K562 (cell line): ENCODE results near the gene GUK1. TPM values are rescaled to one million over a fixed set of nuclear protein-coding genes. Genes with fewer than 3 reads are reported as not detected.

Experiments used
- AFF4 ChIP-seq: sonication (generic); formaldehyde crosslinking; IDR thresholded peaks from 2 replicates; pipeline ENCODE4 v1.8.0; 2023; ENCODE audit warnings: mild to moderate bottlenecking, missing genetic modification reagents
- ARNT ChIP-seq, 2 experiments: fragments of 450-650 bp; IDR thresholded peaks; 2 replicates each; pipeline ENCODE4 v1.6.1; 2016; ENCODE audit warnings: mild to moderate bottlenecking in 1 of 2
- ATF3 ChIP-seq, 2 experiments: fragments of 450-650 bp in 1 of 2; sonication (generic) in 1 of 2; formaldehyde crosslinking in 1 of 2; IDR thresholded peaks in 1 of 2; conservative IDR thresholded peaks in 1 of 2; 2 replicates each; pipeline versions ENCODE4 v1.6.1 to v1.8.1; 2016 to 2023; ENCODE audit warnings: mild to moderate bottlenecking in 2 of 2, moderate library complexity in 2 of 2, inconsistent platforms in 1 of 2, missing genetic modification reagents in 1 of 2
- ETS1 ChIP-seq: conservative IDR thresholded peaks from 2 replicates; pipeline ENCODE4 v1.6.1; 2011; ENCODE audit warnings: low read depth, mild to moderate bottlenecking, low read length; ENCODE audit not compliant: control insufficient read depth
- FOS ChIP-seq: IDR thresholded peaks from 3 replicates; pipeline ENCODE4 v1.6.1; 2011; ENCODE audit not compliant: insufficient read length; ENCODE audit errors: extremely low read depth
- GABPB2 ChIP-seq: fragments of 250-450 bp; sonication (Bioruptor Pico); conservative IDR thresholded peaks from 2 replicates; pipeline ENCODE4 v1.5.1; 2021; ENCODE audit warnings: mild to moderate bottlenecking
- GATAD2B ChIP-seq: fragments of 450-650 bp; IDR thresholded peaks from 2 replicates; pipeline ENCODE4 v1.6.1; 2017; ENCODE audit warnings: mild to moderate bottlenecking, borderline replicate concordance
- LARP7 ChIP-seq: fragments of 450-650 bp; IDR thresholded peaks from 2 replicates; pipeline ENCODE4 v1.6.1; 2016
- MNT ChIP-seq, 2 experiments: fragments of 450-650 bp; conservative IDR thresholded peaks; 2 replicates each; pipeline ENCODE4 v1.6.1; 2017; ENCODE audit warnings: mild to moderate bottlenecking in 2 of 2, moderate library complexity in 2 of 2
- NFYB ChIP-seq: IDR thresholded peaks from 2 replicates; pipeline ENCODE4 v1.6.1; 2011; ENCODE audit warnings: mild to moderate bottlenecking, moderate library complexity; ENCODE audit not compliant: insufficient read length; ENCODE audit errors: extremely low read depth
- PRPF4 ChIP-seq: fragments of 200-400 bp; formaldehyde crosslinking; IDR thresholded peaks from one replicate; pipeline ENCODE4 v1.6.1; 2017; ENCODE audit warnings: low read length, low read depth, mild to moderate bottlenecking; ENCODE audit not compliant: insufficient read depth, poor library complexity, severe bottlenecking
- RBM17 ChIP-seq: fragments of 200-400 bp; formaldehyde crosslinking; IDR thresholded peaks from 2 replicates; pipeline ENCODE4 v1.6.1; 2017; ENCODE audit warnings: low read depth, mild to moderate bottlenecking, low read length, borderline replicate concordance
- SMAD3 ChIP-seq: fragments of 450-650 bp; formaldehyde crosslinking; conservative IDR thresholded peaks from 2 replicates; pipeline ENCODE4 v1.4.0; 2020; ENCODE audit warnings: mild to moderate bottlenecking
- ZBTB2 ChIP-seq: fragments of 450-650 bp; IDR thresholded peaks from 2 replicates; pipeline ENCODE4 v1.6.1; 2016; ENCODE audit warnings: antibody characterized with exemption
- polyA plus RNA-seq, 8 experiments: library from polyadenylated mRNA; depleted of rRNA in 4 of 8; stranded (reverse) in 5 of 8; unstranded in 3 of 8; fragments of >200 nt; fragmentation: Nextera tagmentation in 2 of 8; fragmentation: Illumina TruSeq in 1 of 8; extraction: Ambion mirVana in 2 of 8; extraction: Trizol in 1 of 8; gene quantifications; 2 replicates each; pipeline versions ENCODE4 v1.2.1 to v1.2.3, GENCODE V29; 2011 to 2014; ENCODE audit warnings: inconsistent platforms in 1 of 8, missing spikeins in 1 of 8
- total RNA-seq, 7 experiments: library from RNA; depleted of rRNA in 6 of 7; stranded (reverse); fragments of >200 nt in 6 of 7; fragmentation: Illumina TruSeq in 2 of 7; extraction: Trizol in 2 of 7; gene quantifications; 2 replicates each; pipeline versions ENCODE4 v1.2.1 to v1.2.3, GENCODE V29; 2011 to 2021; ENCODE audit warnings: low replicate concordance in 1 of 7

Gene GUK1
- total and polyA plus RNA-seq, 9 of the 15 experiments (the other 6 are each of a cell fraction or from before 2014, with no cell fraction given), result 7.0 to 331 (median 132) TPM

- TF ChIP-seq GABPB2 (no peak), ZBTB2 (peak; percentile 24; the same call in 1 of the 2 replicates), ARNT (IDR thresholded peaks at IDR 0.05) (peak in 1 of 2 experiments; percentile 40; a peak in 1 of 4 replicates), AFF4 (CRISPR knock-in tag) (no peak; the same call in 1 of the 2 replicates), MNT (conservative IDR thresholded peaks at IDR 0.05) (peak; percentile 82 to 92), LARP7 (0 out of 2 replicates have a peak, but pooled peaks have one; percentile 24), GATAD2B (no peak), PRPF4 (no peak), ATF3 (IDR thresholded peaks at IDR 0.05) (peak; percentile 96), ATF3 (CRISPR knock-in tag; conservative IDR thresholded peaks at IDR 0.05) (peak; percentile 36), ETS1 (peak; percentile 50; the same call in 1 of the 2 replicates), NFYB (peak; percentile 6), RBM17 (no peak), FOS (no peak), SMAD3 (CRISPR knock-in tag) (no peak)
These were observed 30.8 kb upstream of the GUK1 start, which contains the start of gene MRPL55 (continued) for GRCh38 chr1:228109073-228109961.
